CD4-positive, alpha-beta memory T cell (primary cell): ENCODE measurements around the gene LIMS2. TPM values are rescaled to one million over a fixed set of nuclear protein-coding genes. Genes with fewer than 3 reads are reported as not detected.
A peak's percentile ranks its signal among the peaks of the same experiment; 100 is the strongest.

Source experiments
- CTCF ChIA-PET: fragments of 350-600 bp; sonication (Branson Sonifier 250); formaldehyde crosslinking; loops from one replicate; lab custom pipeline; 2021; ENCODE audit warnings: inconsistent platforms; ENCODE audit not compliant: partially characterized antibody; lab: Charles Lee
- POLR2A ChIA-PET: fragments of 350-600 bp; sonication (Branson Sonifier 250); formaldehyde crosslinking; loops from one replicate; lab custom pipeline; 2021; ENCODE audit not compliant: partially characterized antibody; lab: Charles Lee
- DNase-seq, 5 donors: peaks; one replicate each; pipeline versions ENCODE4 v3.0.0 to v3.0.0-alpha.2; 2020 to 2022; ENCODE audit warnings: mixed read lengths in 1 of 5
- H3K27ac ChIP-seq: one replicate; pipeline ENCODE4 v1.7.0; 2013; ENCODE audit warnings: low read depth, low read length
- H3K27me3 ChIP-seq: 2 replicates; pipeline ENCODE4 v1.7.0; 2013; ENCODE audit warnings: mild to moderate bottlenecking, low read length, moderate library complexity; ENCODE audit not compliant: insufficient read depth
- H3K36me3 ChIP-seq: 2 replicates; pipeline ENCODE4 v1.7.0; 2013; ENCODE audit warnings: mild to moderate bottlenecking, low read length, moderate library complexity; ENCODE audit not compliant: insufficient read depth
- H3K4me1 ChIP-seq: 2 replicates; pipeline ENCODE4 v1.7.0; 2013; ENCODE audit warnings: mild to moderate bottlenecking, low read length, moderate library complexity; ENCODE audit not compliant: insufficient read depth
- H3K4me3 ChIP-seq, 2 donors: one replicate each; pipeline ENCODE4 v1.7.0; 2013; ENCODE audit warnings: low read length in 2 of 2, mild to moderate bottlenecking in 1 of 2
- H3K9me3 ChIP-seq, 2 donors: one replicate each; pipeline ENCODE4 v1.7.0; 2013; ENCODE audit warnings: low read length in 2 of 2, control low read depth in 1 of 2; ENCODE audit not compliant: control insufficient read depth in 1 of 2
- H3K27ac Mint-ChIP-seq, 7 donors: one replicate each; pipeline ENCODE4 v1.8.0; 2020 to 2021; ENCODE audit warnings: mixed read lengths in 7 of 7, mild to moderate bottlenecking in 6 of 7, inconsistent platforms in 3 of 7, moderate library complexity in 3 of 7
- H3K27me3 Mint-ChIP-seq, 2 donors: one replicate each; pipeline ENCODE4 v1.8.0; 2020 to 2021; ENCODE audit warnings: mixed read lengths in 2 of 2
- H3K36me3 Mint-ChIP-seq, 2 donors: one replicate each; pipeline ENCODE4 v1.8.0; 2020 to 2021; ENCODE audit warnings: mixed read lengths in 2 of 2, inconsistent platforms in 1 of 2, mild to moderate bottlenecking in 1 of 2
- H3K4me1 Mint-ChIP-seq, 4 donors: one replicate each; pipeline ENCODE4 v1.8.0; 2020 to 2021; ENCODE audit warnings: mixed read lengths in 4 of 4, mild to moderate bottlenecking in 1 of 4
- H3K4me3 Mint-ChIP-seq, 8 donors: one replicate each; pipeline ENCODE4 v1.8.0; 2020 to 2021; ENCODE audit warnings: mixed read lengths in 8 of 8, mild to moderate bottlenecking in 7 of 8, moderate library complexity in 6 of 8, inconsistent platforms in 3 of 8
- H3K9me3 Mint-ChIP-seq, 8 donors: one replicate each; pipeline ENCODE4 v1.8.0; 2020 to 2021; ENCODE audit warnings: mixed read lengths in 8 of 8, mild to moderate bottlenecking in 5 of 8, inconsistent platforms in 3 of 8, moderate library complexity in 1 of 8
- intact Hi-C: fragments of 100-400 bp; cut with micrococcal nuclease; formaldehyde crosslinking; loops from one replicate; pipeline ENCODE4 v1.15.1; 2023
- polyA plus RNA-seq, 2 donors: library from polyadenylated mRNA; unstranded; fragments of 300-500 nt; fragmentation: Illumina TruSeq; gene quantifications; one replicate each; pipeline ENCODE4 v1.2.3, GENCODE V29; 2021
- total RNA-seq, 2 experiments: library from RNA; stranded (reverse); gene quantifications; one replicate each; pipeline ENCODE4 v1.2.3, GENCODE V29; 2021

The LIMS2 gene
- total and polyA plus RNA-seq, 4 experiments from 2014 or later: 6.0 to 15.9 (median 9.0) TPM

- H3K9me3 Mint-ChIP-seq: peaks cover 3 to 12% (median 5%) of the 10 kb centered on the region in 8 donors
- no peak overlapping the region for H3K4me3 ChIP-seq
- no peaks in the 10 kb centered on the region for H3K4me1 ChIP-seq
- H3K27me3 Mint-ChIP-seq: peaks cover 3 to 7% of the 10 kb centered on the region in 2 donors
- no peak for DNase-seq
- H3K4me1 Mint-ChIP-seq: peaks cover 0 to 1% (median 0%) of the 10 kb centered on the region in 4 donors
- no peaks in the 10 kb centered on the region for H3K36me3 ChIP-seq
- no peak overlapping the region for H3K27ac Mint-ChIP-seq
- H3K27ac ChIP-seq: no peak overlapping the region
- CTCF ChIA-PET: interaction anchor here (0.9 kb wide), 1 partner anchor 43 kb away, joined by 3 read pairs; no protein-coding TSS in a partner anchor
- H3K9me3 ChIP-seq: no peaks in the 10 kb centered on the region
- H3K4me3 Mint-ChIP-seq: peak overlapping the region in 1 of 8 donors; percentile 28
- POLR2A ChIA-PET: interaction anchor here (0.7 kb wide), 1 partner anchor 274 kb away, joined by 3 read pairs; no protein-coding TSS in a partner anchor
- intact Hi-C loops: no loop called here
- H3K36me3 Mint-ChIP-seq: no peaks in the 10 kb centered on the region
- no peaks in the 10 kb centered on the region for H3K27me3 ChIP-seq
Observed at GRCh38 chr2:127607399-127607908, 67.9 kb downstream of the LIMS2 start.

- H3K4me1 Mint-ChIP-seq: peaks cover 0 to 1% (median 0%) of the 10 kb centered on the region in 4 donors
- H3K9me3 Mint-ChIP-seq: peaks cover 3 to 11% (median 5%) of the 10 kb centered on the region in 8 donors
- ChIA-PET POLR2A (no interaction called here), CTCF (interaction anchor here (0.9 kb wide), 1 partner anchor 43 kb away, joined by 3 read pairs; no protein-coding TSS in a partner anchor)
- H3K4me3 Mint-ChIP-seq: no peak overlapping the region
- intact Hi-C loops: no loop called here
- H3K4me1 ChIP-seq: no peaks in the 10 kb centered on the region
- H3K4me3 ChIP-seq: no peak overlapping the region
- no peak for DNase-seq
- H3K27me3 Mint-ChIP-seq: peaks cover 3 to 7% of the 10 kb centered on the region in 2 donors
- no peaks in the 10 kb centered on the region for H3K27me3 ChIP-seq
- no peak overlapping the region for H3K27ac ChIP-seq
- no peaks in the 10 kb centered on the region for H3K9me3 ChIP-seq
- no peaks in the 10 kb centered on the region for H3K36me3 ChIP-seq
- no peaks in the 10 kb centered on the region for H3K36me3 Mint-ChIP-seq
- no peak overlapping the region for H3K27ac Mint-ChIP-seq
Observed at GRCh38 chr2:127606625-127607398, 68.5 kb downstream of the LIMS2 start.

GRCh38 chr2:127605691-127606263 lies 69.6 kb downstream of the LIMS2 start:
- Mint-ChIP-seq H3K27me3 (peaks cover 3 to 7% of the 10 kb centered on the region in 2 donors), H3K9me3 (peaks cover under 1 to 4% (median 2%) of the 10 kb centered on the region in 8 donors), H3K36me3 (no peaks in the 10 kb centered on the region), H3K4me3 (no peak overlapping the region), H3K27ac (no peak overlapping the region), H3K4me1 (peaks cover 0 to 1% (median 0%) of the 10 kb centered on the region in 4 donors)
- Histone ChIP-seq H3K36me3 (no peaks in the 10 kb centered on the region), H3K27me3 (no peaks in the 10 kb centered on the region), H3K4me3 (no peak overlapping the region), H3K27ac (no peak overlapping the region), H3K4me1 (no peaks in the 10 kb centered on the region), H3K9me3 (no peaks in the 10 kb centered on the region)
- ChIA-PET CTCF (no interaction called here), POLR2A (no interaction called here)
- intact Hi-C loops: no loop called here
- DNase-seq: no peak

- Histone ChIP-seq H3K4me3 (no peak overlapping the region), H3K27ac (no peak overlapping the region), H3K4me1 (no peaks in the 10 kb centered on the region), H3K27me3 (no peaks in the 10 kb centered on the region), H3K36me3 (no peaks in the 10 kb centered on the region), H3K9me3 (no peaks in the 10 kb centered on the region)
- Mint-ChIP-seq H3K4me3 (no peak overlapping the region), H3K27ac (no peak overlapping the region), H3K36me3 (no peaks in the 10 kb centered on the region), H3K4me1 (peaks cover 0 to 1% (median 0%) of the 10 kb centered on the region in 4 donors), H3K9me3 (peaks cover 0 to 4% (median 0%) of the 10 kb centered on the region in 8 donors), H3K27me3 (peaks cover 3 to 4% of the 10 kb centered on the region in 2 donors)
- POLR2A ChIA-PET: no interaction called here
- DNase-seq: no peak
- CTCF ChIA-PET: interaction anchor here (2.2 kb wide), 1 partner anchor 14 kb away, joined by 8 read pairs; no protein-coding TSS in a partner anchor
- intact Hi-C loops: no loop called here
Observed at GRCh38 chr2:127604986-127605385, 70.3 kb downstream of the LIMS2 start.

- Mint-ChIP-seq H3K27ac (no peak overlapping the region), H3K36me3 (no peaks in the 10 kb centered on the region), H3K9me3 (peaks cover 0 to 4% (median 0%) of the 10 kb centered on the region in 8 donors), H3K4me3 (no peak overlapping the region), H3K4me1 (peaks cover 0 to 9% (median 2%) of the 10 kb centered on the region in 4 donors), H3K27me3 (peaks cover 1 to 5% of the 10 kb centered on the region in 2 donors)
- H3K4me3 ChIP-seq: no peak overlapping the region
- H3K27ac ChIP-seq: no peak overlapping the region
- CTCF ChIA-PET: interaction anchor here (1.0 kb wide), 1 partner anchor 8 kb away, joined by 3 read pairs; no protein-coding TSS in a partner anchor
- no peaks in the 10 kb centered on the region for H3K9me3 ChIP-seq
- intact Hi-C loops: no loop called here
- H3K27me3 ChIP-seq: no peaks in the 10 kb centered on the region
- H3K4me1 ChIP-seq: no peaks in the 10 kb centered on the region
- no peaks in the 10 kb centered on the region for H3K36me3 ChIP-seq
- POLR2A ChIA-PET: interaction anchor here (0.6 to 0.7 kb wide), 2 partner anchors 8 to 39 kb away, joined by 3 read pairs; no protein-coding TSS in a partner anchor
- no peak for DNase-seq
Observed at GRCh38 chr2:127599211-127599610, 76.1 kb downstream of the LIMS2 start.

GRCh38 chr2:127598711-127599110 lies 76.6 kb downstream of the LIMS2 start:
- no peaks in the 10 kb centered on the region for H3K36me3 Mint-ChIP-seq
- no peaks in the 10 kb centered on the region for H3K36me3 ChIP-seq
- intact Hi-C loops: no loop called here
- no peak for DNase-seq
- no peak overlapping the region for H3K4me3 Mint-ChIP-seq
- CTCF ChIA-PET: no interaction called here
- H3K4me3 ChIP-seq: no peak overlapping the region
- H3K4me1 ChIP-seq: no peaks in the 10 kb centered on the region
- POLR2A ChIA-PET: interaction anchor here (0.6 kb wide), 1 partner anchor 39 kb away, joined by 3 read pairs; no protein-coding TSS in a partner anchor
- H3K4me1 Mint-ChIP-seq: peaks cover 0 to 10% (median 2%) of the 10 kb centered on the region in 4 donors
- H3K27ac ChIP-seq: no peak overlapping the region
- no peaks in the 10 kb centered on the region for H3K9me3 ChIP-seq
- H3K27me3 ChIP-seq: no peaks in the 10 kb centered on the region
- no peak overlapping the region for H3K27ac Mint-ChIP-seq
- peaks cover 0 to 4% (median 0%) of the 10 kb centered on the region in 8 donors for H3K9me3 Mint-ChIP-seq
- H3K27me3 Mint-ChIP-seq: peaks cover 1 to 5% of the 10 kb centered on the region in 2 donors

GRCh38 chr2:127597984-127598380 lies 77.3 kb downstream of the LIMS2 start:
- H3K4me1 ChIP-seq: no peaks in the 10 kb centered on the region
- intact Hi-C loops: no loop called here
- H3K4me3 ChIP-seq: no peak overlapping the region
- Mint-ChIP-seq H3K9me3 (peaks cover 0 to under 1% (median 0%) of the 10 kb centered on the region in 8 donors), H3K4me3 (no peak overlapping the region), H3K4me1 (peaks cover 0 to 10% (median 2%) of the 10 kb centered on the region in 4 donors), H3K36me3 (no peaks in the 10 kb centered on the region), H3K27ac (no peak overlapping the region), H3K27me3 (peaks cover under 1 to 5% of the 10 kb centered on the region in 2 donors)
- ChIA-PET POLR2A (no interaction called here), CTCF (no interaction called here)
- no peaks in the 10 kb centered on the region for H3K9me3 ChIP-seq
- no peak for DNase-seq
- H3K27ac ChIP-seq: no peak overlapping the region
- no peaks in the 10 kb centered on the region for H3K36me3 ChIP-seq
- H3K27me3 ChIP-seq: no peaks in the 10 kb centered on the region
